H1 (cell line): Measurements from ENCODE around the gene PNPLA8.
"Not testable (repeated sequence)": the region's sequence is repeated elsewhere in the genome, so short reads cannot be mapped to it uniquely, and the experiment has no call there.

Experiments
- BCL11A ChIP-seq, 2 experiments: IDR thresholded peaks; one replicate each; pipeline ENCODE4 v1.6.1; 2011; ENCODE audit warnings: low read depth in 2 of 2, low read length in 2 of 2, mild to moderate bottlenecking in 2 of 2
- CBX5 ChIP-seq: fragments of 300-800, 300-1000 bp; sonication (generic); IDR thresholded peaks from 2 replicates; pipeline ENCODE4 v1.7.1; 2016; ENCODE audit warnings: antibody characterized with exemption, low read length, low read depth
- CTCF ChIP-seq, 3 experiments: IDR thresholded peaks; 1 replicate in 2 of 3; 2 replicates in 1 of 3; pipeline versions ENCODE4 v1.5.1 to v1.6.1; 2011; ENCODE audit warnings: low read length in 3 of 3, mild to moderate bottlenecking in 3 of 3, inconsistent platforms in 2 of 3, low read depth in 1 of 3, moderate library complexity in 1 of 3; ENCODE audit not compliant: insufficient read depth in 1 of 3; ENCODE audit errors: control extremely low read depth in 1 of 3
- EZH2 ChIP-seq: fragments of 200-600 bp; sonication (generic); IDR thresholded peaks from 2 replicates; pipeline ENCODE4 v1.7.1; 2012; ENCODE audit warnings: low read depth, mild to moderate bottlenecking, moderate library complexity, low read length, inconsistent platforms; ENCODE audit not compliant: severe bottlenecking
- MAX ChIP-seq: IDR thresholded peaks from 2 replicates; pipeline ENCODE4 v1.6.1; 2012; ENCODE audit warnings: inconsistent platforms
- POLR2A ChIP-seq, 2 experiments: IDR thresholded peaks; 1 replicate in 1 of 2; 2 replicates in 1 of 2; pipeline ENCODE4 v1.6.1; 2011; ENCODE audit warnings: low read depth in 2 of 2, low read length in 2 of 2, mild to moderate bottlenecking in 2 of 2; ENCODE audit errors: control extremely low read depth in 1 of 2
- TAF1 ChIP-seq: IDR thresholded peaks from 2 replicates; pipeline ENCODE4 v1.6.1; 2011; ENCODE audit warnings: mild to moderate bottlenecking, low read depth, low read length
- TBP ChIP-seq: IDR thresholded peaks from 2 replicates; pipeline ENCODE4 v1.6.1; 2011; ENCODE audit warnings: low read depth, low read length, improper control_type of control experiment

- not testable (repeated sequence) for TF ChIP-seq CTCF (IDR thresholded peaks at IDR 0.05; ENCODE audit: control extremely low read depth in 1 of 3, insufficient read depth in 1 of 3, low read depth in 1 of 3, low read length in 3 of 3); POLR2A (IDR thresholded peaks at IDR 0.05; ENCODE audit: control extremely low read depth in 1 of 2, low read depth in 2 of 2, low read length in 2 of 2); BCL11A (IDR thresholded peaks at IDR 0.05; ENCODE audit: low read depth in 2 of 2, low read length in 2 of 2); EZH2; MAX; TBP; TAF1; CBX5
Observed at GRCh38 chr7:108538236-108538635, 12.3 kb upstream of the PNPLA8 start.
